Spleen (tissue), 11 donors: Measurements from ENCODE around the gene RPL18A. TPM values are rescaled to one million over a fixed set of nuclear protein-coding genes. Genes with fewer than 3 reads are reported as not detected.

Source experiments
- DNase-seq: peaks from one replicate; pipeline ENCODE4 v3.0.0-alpha.2; 2020
- H3K27ac ChIP-seq, 8 donors: fragments of 200-600 bp; sonication (generic) in 7 of 8; 1 replicate in 4 of 8; 2 replicates in 4 of 8; pipeline versions ENCODE4 v1.5.0 to v1.8.0; 2016 to 2021; ENCODE audit warnings: inconsistent platforms in 4 of 8, mild to moderate bottlenecking in 4 of 8, moderate library complexity in 1 of 8
- H3K27me3 ChIP-seq, 7 donors: fragments of 200-600 bp; sonication (generic) in 6 of 7; replicated peaks in 1 of 7; 1 replicate in 4 of 7; 2 replicates in 3 of 7; pipeline versions ENCODE4 v1.5.0 to v1.8.0; 2016 to 2021; ENCODE audit warnings: inconsistent platforms in 3 of 7, mild to moderate bottlenecking in 1 of 7
- H3K36me3 ChIP-seq, 6 donors: fragments of 200-600 bp; sonication (generic) in 5 of 6; 1 replicate in 4 of 6; 2 replicates in 2 of 6; pipeline versions ENCODE4 v1.5.0 to v1.8.0; 2016 to 2021; ENCODE audit warnings: inconsistent platforms in 2 of 6
- H3K4me1 ChIP-seq, 6 donors: fragments of 200-600 bp; sonication (generic) in 5 of 6; 1 replicate in 3 of 6; 2 replicates in 3 of 6; pipeline versions ENCODE4 v1.5.0 to v1.8.0; 2016 to 2021; ENCODE audit warnings: inconsistent platforms in 3 of 6
- H3K4me3 ChIP-seq, 8 donors: fragments of 200-600 bp; sonication (generic) in 7 of 8; 1 replicate in 4 of 8; 2 replicates in 4 of 8; pipeline versions ENCODE4 v1.5.0 to v1.8.0; 2016 to 2021; ENCODE audit warnings: inconsistent platforms in 4 of 8, mild to moderate bottlenecking in 4 of 8, moderate library complexity in 2 of 8
- H3K9me3 ChIP-seq, 8 donors: fragments of 200-600 bp; sonication (generic) in 7 of 8; 1 replicate in 4 of 8; 2 replicates in 4 of 8; pipeline versions ENCODE4 v1.5.0 to v1.8.0; 2016 to 2021; ENCODE audit warnings: inconsistent platforms in 4 of 8
- POLR2A ChIP-seq, 3 donors: fragments of 450-650 bp; IDR thresholded peaks; one replicate each; pipeline ENCODE4 v1.5.1; 2017; ENCODE audit warnings: antibody characterized with exemption in 3 of 3, mild to moderate bottlenecking in 1 of 3
- POLR2AphosphoS5 ChIP-seq, 3 donors: sonication (generic); formaldehyde crosslinking; IDR thresholded peaks; one replicate each; pipeline ENCODE4 v1.5.1; 2017; ENCODE audit warnings: antibody characterized with exemption in 3 of 3
- whole genome bisulfite sequencing, 5 donors: extraction: QIAGEN DNeasy Blood & Tissue Kit in 3 of 5; methylation state at CpG; one replicate each; pipeline versions ENCODE4 v1.1.5 to v1.1.7; 2013 to 2018; 5-methylcytosine and 5-hydroxymethylcytosine counted together
- intact Hi-C: fragments of 100-400 bp; cut with DNase I; formaldehyde crosslinking; loops from one replicate; pipeline ENCODE4 v1.15.0; 2023; ENCODE audit warnings: low total_unique reads
- polyA plus RNA-seq, 3 donors: library from polyadenylated mRNA; stranded (reverse); fragments of 200-250 nt; gene quantifications; one replicate each; pipeline ENCODE4 v1.2.1, GENCODE V29; 2013
- small RNA-seq, 4 donors: library from RNA; depleted of rRNA; stranded (forward); fragments of <200 nt; gene quantifications; one replicate each; pipeline ENCODE3, GENCODE V24; 2016
- total RNA-seq, 7 donors: library from RNA; depleted of rRNA in 3 of 7; stranded (reverse); fragments of >200 nt in 3 of 7; fragmentation: NEBNext Ultra II Directional in 4 of 7; extraction: Animal tissue kit (Norgen Biotek cat#: 25700) in 4 of 7; gene quantifications; one replicate each; pipeline versions ENCODE4 v1.1.0 to v1.2.1, GENCODE V29; 2016 to 2021
- TF ChIP-seq, protein P1 (sequence below), 11 experiments: fragments of 200-600 bp in 7 of 11; fragments of 450-650 bp in 4 of 11; sonication (generic) in 4 of 11; IDR thresholded peaks in 8 of 11; conservative IDR thresholded peaks in 3 of 11; 1 replicate in 7 of 11; 2 replicates in 4 of 11; pipeline versions ENCODE4 v1.4.0 to v1.8.0; 2016 to 2021; ENCODE audit warnings: antibody characterized with exemption in 11 of 11, inconsistent platforms in 4 of 11, mild to moderate bottlenecking in 1 of 11
- donor health status: healthy with polysubstance abuse.
- donor health status: DM: no; HTN: no; CAD: no; lungs with moderate emphysema.
- donor health status: DM: no; HTN: no; CAD: no.
- donor health status: Bipolar disorder and iron deficiency.
- donor health status: healthy.
- donor health status: DM: no; HTN: no; CAD: no.
- donor health status: DM: yes; HTN: yes; CAD: no.

Gene RPL18A
- total and polyA plus RNA-seq, 10 donors, result 1,310 to 6,872 (median 1,788) TPM

DNA sequence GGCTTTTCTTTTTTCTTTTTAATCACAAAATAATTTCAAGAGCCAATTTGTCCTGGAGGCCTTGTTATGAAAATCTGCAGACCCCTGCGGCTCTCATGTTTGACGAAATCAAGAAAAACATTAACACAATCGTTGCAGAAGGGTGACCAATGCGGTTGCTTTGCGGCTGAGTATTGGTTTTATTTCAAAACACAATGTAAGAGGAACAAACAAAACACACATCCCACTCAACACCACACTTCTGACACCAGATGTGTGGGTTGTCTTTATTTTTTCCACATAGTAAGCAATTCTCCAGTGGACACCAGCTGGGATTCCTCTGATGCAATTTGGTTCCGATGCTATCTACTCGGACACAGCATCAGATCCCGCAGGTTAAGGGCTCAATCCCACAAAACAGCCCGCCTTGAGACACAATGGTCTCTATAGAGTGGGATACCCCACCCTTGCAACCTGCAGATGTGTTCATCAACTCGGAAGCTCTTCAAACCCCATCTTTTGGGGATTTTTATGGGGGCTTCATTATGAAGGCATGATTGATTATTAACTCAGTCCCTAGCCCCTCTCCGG lies 51.2 kb downstream of the RPL18A start:
- H3K36me3 ChIP-seq, result no peaks in the 10 kb centered on the region
- H3K9me3 ChIP-seq, result peaks cover 0 to 39% (median 29%) of the 10 kb centered on the region in 8 donors
- no peak for TF ChIP-seq POLR2AphosphoS5 (IDR thresholded peaks at IDR 0.05)
- TF ChIP-seq, protein P1, sequence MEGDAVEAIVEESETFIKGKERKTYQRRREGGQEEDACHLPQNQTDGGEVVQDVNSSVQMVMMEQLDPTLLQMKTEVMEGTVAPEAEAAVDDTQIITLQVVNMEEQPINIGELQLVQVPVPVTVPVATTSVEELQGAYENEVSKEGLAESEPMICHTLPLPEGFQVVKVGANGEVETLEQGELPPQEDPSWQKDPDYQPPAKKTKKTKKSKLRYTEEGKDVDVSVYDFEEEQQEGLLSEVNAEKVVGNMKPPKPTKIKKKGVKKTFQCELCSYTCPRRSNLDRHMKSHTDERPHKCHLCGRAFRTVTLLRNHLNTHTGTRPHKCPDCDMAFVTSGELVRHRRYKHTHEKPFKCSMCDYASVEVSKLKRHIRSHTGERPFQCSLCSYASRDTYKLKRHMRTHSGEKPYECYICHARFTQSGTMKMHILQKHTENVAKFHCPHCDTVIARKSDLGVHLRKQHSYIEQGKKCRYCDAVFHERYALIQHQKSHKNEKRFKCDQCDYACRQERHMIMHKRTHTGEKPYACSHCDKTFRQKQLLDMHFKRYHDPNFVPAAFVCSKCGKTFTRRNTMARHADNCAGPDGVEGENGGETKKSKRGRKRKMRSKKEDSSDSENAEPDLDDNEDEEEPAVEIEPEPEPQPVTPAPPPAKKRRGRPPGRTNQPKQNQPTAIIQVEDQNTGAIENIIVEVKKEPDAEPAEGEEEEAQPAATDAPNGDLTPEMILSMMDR (IDR thresholded peaks at IDR 0.05 in 8 of 11, conservative IDR thresholded peaks at IDR 0.05 in 3 of 11), result no peak
- TF ChIP-seq POLR2A (IDR thresholded peaks at IDR 0.05), result no peak
- intact Hi-C loops, result no loop called here
- no peak for DNase-seq
- H3K4me3 ChIP-seq, result no peak overlapping the region
- H3K4me1 ChIP-seq, result no peaks in the 10 kb centered on the region
- H3K27ac ChIP-seq, result no peak overlapping the region
- peaks cover 0 to 18% (median 0%) of the 10 kb centered on the region in 7 donors for H3K27me3 ChIP-seq
- 73 to 89% (median 78%) methylated on average over 11 of the region's 11 CpGs for WGBS, 5 donors

Small RNA genes within 50 kb of the gene (small RNA-seq; reads per million reads assigned to genes)
- gene SNORA68, result 0 reads per million in 4 donors

Other genes starting within 250 kb of the RPL18A start
- 10 to 100 TPM in 1 of 7 donors, 1 to 10 TPM in 6; 2.9 to 10.7 (median 5.1) TPM for gene UNC13A, start 171.6 kb upstream of the RPL18A start, total RNA-seq
- gene UNC13A, start 171.6 kb upstream of the RPL18A start, polyA plus RNA-seq, result 1 to 10 TPM in 2 of 3 donors, under 1 TPM in 1; 0.73 to 6.2 (median 1.7) TPM
- 10 to 100 TPM; 33.4 to 63.1 (median 45.6) TPM for gene MAP1S, start 140.4 kb upstream of the RPL18A start, total RNA-seq
- gene MAP1S, start 140.4 kb upstream of the RPL18A start, polyA plus RNA-seq, result 10 to 100 TPM; 15.0 to 15.9 (median 15.0) TPM
- gene FCHO1, start 108.4 kb upstream of the RPL18A start, total RNA-seq, result 10 to 100 TPM; 19.7 to 48.3 (median 34.5) TPM
- 10 to 100 TPM; 11.3 to 20.3 (median 15.3) TPM for gene FCHO1, start 108.4 kb upstream of the RPL18A start, polyA plus RNA-seq
- 1 to 10 TPM in 2 of 7 donors, under 1 TPM in 3, not detected in 2; 0.36 to 1.6 (median 0.88) TPM for gene B3GNT3, start 64.8 kb upstream of the RPL18A start, total RNA-seq
- gene B3GNT3, start 64.8 kb upstream of the RPL18A start, polyA plus RNA-seq, result under 1 TPM in 2 of 3 donors, not detected in 1; 0.05 to 0.16 TPM
- 1 to 10 TPM; 2.1 to 6.3 (median 3.4) TPM for gene INSL3, start 38.4 kb upstream of the RPL18A start, total RNA-seq
- 1 to 10 TPM; 2.1 to 3.2 (median 2.6) TPM for gene INSL3, start 38.4 kb upstream of the RPL18A start, polyA plus RNA-seq
- 100 to 1,000 TPM in 5 of 7 donors, 10 to 100 TPM in 2; 64.3 to 203 (median 147) TPM for gene JAK3, start 11.9 kb upstream of the RPL18A start, total RNA-seq
- gene JAK3, start 11.9 kb upstream of the RPL18A start, polyA plus RNA-seq, result 10 to 100 TPM; 30.6 to 81.1 (median 58.2) TPM
- gene SLC5A5, start 12.0 kb downstream of the RPL18A start, total RNA-seq, result under 1 TPM in 5 of 7 donors, not detected in 2; 0.27 to 0.44 (median 0.32) TPM
- gene SLC5A5, start 12.0 kb downstream of the RPL18A start, polyA plus RNA-seq, result under 1 TPM; 0.19 to 0.52 (median 0.30) TPM
- gene CCDC124, start 73.1 kb downstream of the RPL18A start, total RNA-seq, result 10 to 100 TPM; 29.5 to 48.6 (median 41.2) TPM
- gene CCDC124, start 73.1 kb downstream of the RPL18A start, polyA plus RNA-seq, result 10 to 100 TPM; 62.4 to 89.9 (median 86.1) TPM
- not detected for gene KCNN1, start 107.2 kb downstream of the RPL18A start, total RNA-seq
- gene KCNN1, start 107.2 kb downstream of the RPL18A start, polyA plus RNA-seq, result under 1 TPM; 0.03 to 0.10 (median 0.04) TPM
- gene ARRDC2, start 148.3 kb downstream of the RPL18A start, total RNA-seq, result 10 to 100 TPM; 46.0 to 64.6 (median 50.5) TPM
- 10 to 100 TPM; 61.5 to 70.4 (median 64.8) TPM for gene ARRDC2, start 148.3 kb downstream of the RPL18A start, polyA plus RNA-seq
- gene IL12RB1, start 227.0 kb downstream of the RPL18A start, total RNA-seq, result 10 to 100 TPM; 19.7 to 31.6 (median 25.3) TPM
- gene IL12RB1, start 227.0 kb downstream of the RPL18A start, polyA plus RNA-seq, result 10 to 100 TPM in 2 of 3 donors, 1 to 10 TPM in 1; 9.9 to 21.5 (median 14.8) TPM
- 10 to 100 TPM; 31.3 to 52.7 (median 39.4) TPM for gene MAST3, start 237.9 kb downstream of the RPL18A start, total RNA-seq
- 10 to 100 TPM in 2 of 3 donors, 1 to 10 TPM in 1; 8.9 to 17.1 (median 16.1) TPM for gene MAST3, start 237.9 kb downstream of the RPL18A start, polyA plus RNA-seq